ENCODE data around the gene CDK5RAP2.

CDK5RAP2 gene

GRCh38 chr9:120454467-120454866 lies 125.5 kb downstream of the CDK5RAP2 start:
- no peak overlapping the region for H3K27ac ChIP-seq
- H3K36me3 ChIP-seq (ENCODE audit: insufficient read depth, low read length) = peaks cover 12% of the 10 kb centered on the region; the same call in 1 of the 2 replicates
- no peak overlapping the region for H3K4me3 ChIP-seq
- H3K9ac ChIP-seq (ENCODE audit: insufficient read length) = no peak overlapping the region
- TF ChIP-seq POLR2AphosphoS5 (IDR thresholded peaks at IDR 0.05; ENCODE audit: borderline replicate concordance, low read depth, low read length) = no peak
- no peak for TF ChIP-seq EZH2 (IDR thresholded peaks at IDR 0.05)
- TF ChIP-seq FOXP2 (optimal IDR thresholded peaks at IDR 0.05; ENCODE audit: control extremely low read depth, extremely low read length, insufficient read depth) = no peak
- DNase-seq (ENCODE audit: low read depth, low spot score) = no peak
- no peaks in the 10 kb centered on the region for H3K9me3 ChIP-seq (ENCODE audit: low read depth, low read length)

DNA sequence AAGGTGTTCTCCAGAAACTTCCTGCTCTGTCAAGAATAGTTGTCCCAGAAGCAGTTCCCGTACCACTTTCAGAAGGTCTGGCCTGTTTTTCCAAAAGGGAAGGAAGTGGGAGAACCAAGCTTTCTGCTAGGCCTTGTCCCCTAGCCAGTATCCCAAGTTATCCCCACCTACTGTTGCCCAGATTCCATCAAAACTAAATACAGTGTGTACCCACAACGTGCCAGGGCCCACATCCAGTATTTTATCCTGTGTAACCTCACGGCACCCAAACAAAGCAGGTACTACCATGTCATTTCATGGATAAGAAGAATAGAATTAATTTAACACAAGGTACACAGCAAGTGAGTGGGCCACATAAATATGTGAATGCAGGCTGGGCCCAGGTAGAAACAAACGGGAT lies 126.2 kb downstream of the CDK5RAP2 start:
- no peak for DNase-seq (ENCODE audit: low read depth, low spot score)

GRCh38 chr9:120452631-120453030 lies 127.3 kb downstream of the CDK5RAP2 start:
- TF ChIP-seq EZH2 (IDR thresholded peaks at IDR 0.05) (no peak), FOXP2 (optimal IDR thresholded peaks at IDR 0.05; ENCODE audit: control extremely low read depth, extremely low read length, insufficient read depth) (no peak), POLR2AphosphoS5 (IDR thresholded peaks at IDR 0.05; ENCODE audit: borderline replicate concordance, low read depth, low read length) (no peak)
- DNase-seq (ENCODE audit: low read depth, low spot score) = no peak
- H3K36me3 ChIP-seq (ENCODE audit: insufficient read depth, low read length) = peaks cover 9% of the 10 kb centered on the region; the same call in 1 of the 2 replicates

More for the DNA sequence above, 126.2 kb downstream of the CDK5RAP2 start:
- H3K27ac ChIP-seq = no peak overlapping the region
- H3K36me3 ChIP-seq (ENCODE audit: insufficient read depth, low read length) = peaks cover 10% of the 10 kb centered on the region; the same call in 1 of the 2 replicates
- no peaks in the 10 kb centered on the region for H3K9me3 ChIP-seq (ENCODE audit: low read depth, low read length)
- no peak overlapping the region for H3K4me3 ChIP-seq
- TF ChIP-seq FOXP2 (optimal IDR thresholded peaks at IDR 0.05; ENCODE audit: control extremely low read depth, extremely low read length, insufficient read depth) = no peak
- H3K9ac ChIP-seq (ENCODE audit: insufficient read length) = no peak overlapping the region

GRCh38 chr9:120450916-120451315 lies 129.1 kb downstream of the CDK5RAP2 start:
- Histone ChIP-seq H3K9ac (ENCODE audit: insufficient read length) (no peak overlapping the region), H3K27ac (no peak overlapping the region), H3K36me3 (ENCODE audit: insufficient read depth, low read length) (peaks cover 9% of the 10 kb centered on the region; the same call in 1 of the 2 replicates), H3K9me3 (ENCODE audit: low read depth, low read length) (no peaks in the 10 kb centered on the region), H3K4me3 (no peak overlapping the region)
- TF ChIP-seq FOXP2 (optimal IDR thresholded peaks at IDR 0.05; ENCODE audit: control extremely low read depth, extremely low read length, insufficient read depth) (no peak), POLR2AphosphoS5 (IDR thresholded peaks at IDR 0.05; ENCODE audit: borderline replicate concordance, low read depth, low read length) (no peak)
- no peak for DNase-seq (ENCODE audit: low read depth, low spot score)

More at GRCh38 chr9:120452631-120453030, 127.3 kb downstream of the CDK5RAP2 start:
- H3K9ac ChIP-seq (ENCODE audit: insufficient read length) = no peak overlapping the region
- H3K27ac ChIP-seq = no peak overlapping the region
- H3K4me3 ChIP-seq = no peak overlapping the region
- no peaks in the 10 kb centered on the region for H3K9me3 ChIP-seq (ENCODE audit: low read depth, low read length)

DNA sequence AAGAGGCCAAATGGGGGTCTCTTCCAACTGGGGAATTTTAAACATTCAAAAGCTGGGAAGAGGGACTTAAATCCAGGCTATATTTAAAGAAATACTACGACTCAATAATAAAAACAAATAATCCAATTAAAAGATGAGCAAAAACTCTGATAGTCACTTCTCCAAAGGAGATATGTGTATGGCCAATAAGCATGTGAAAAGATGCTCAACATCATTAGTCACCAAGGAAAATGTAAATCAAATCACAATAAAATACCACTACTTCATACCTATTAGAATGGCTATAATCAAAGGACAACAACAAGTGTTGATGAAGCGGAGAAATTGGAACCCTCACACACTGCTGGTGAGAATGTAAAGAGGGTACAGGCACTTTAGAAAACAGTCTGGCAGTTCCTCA lies 130.4 kb downstream of the CDK5RAP2 start:
- H3K4me3 ChIP-seq = no peak overlapping the region
- H3K36me3 ChIP-seq (ENCODE audit: insufficient read depth, low read length) = peaks cover 9% of the 10 kb centered on the region; the same call in 1 of the 2 replicates
- H3K27ac ChIP-seq = no peak overlapping the region
- no peak for DNase-seq (ENCODE audit: low read depth, low spot score)
- H3K9me3 ChIP-seq (ENCODE audit: low read depth, low read length) = no peaks in the 10 kb centered on the region
- TF ChIP-seq FOXP2 (optimal IDR thresholded peaks at IDR 0.05; ENCODE audit: control extremely low read depth, extremely low read length, insufficient read depth) (no peak), EZH2 (IDR thresholded peaks at IDR 0.05) (no peak), POLR2AphosphoS5 (IDR thresholded peaks at IDR 0.05; ENCODE audit: borderline replicate concordance, low read depth, low read length) (no peak)
- H3K9ac ChIP-seq (ENCODE audit: insufficient read length) = no peak overlapping the region

GRCh38 chr9:120447959-120448500 lies 131.9 kb downstream of the CDK5RAP2 start:
- no peak overlapping the region for H3K4me3 ChIP-seq
- no peak for TF ChIP-seq FOXP2 (optimal IDR thresholded peaks at IDR 0.05; ENCODE audit: control extremely low read depth, extremely low read length, insufficient read depth)
- no peak for TF ChIP-seq POLR2AphosphoS5 (IDR thresholded peaks at IDR 0.05; ENCODE audit: borderline replicate concordance, low read depth, low read length)
- no peak for TF ChIP-seq EZH2 (IDR thresholded peaks at IDR 0.05)
- peaks cover 5% of the 10 kb centered on the region; the same call in 1 of the 2 replicates for H3K36me3 ChIP-seq (ENCODE audit: insufficient read depth, low read length)
- H3K27ac ChIP-seq = no peak overlapping the region
- no peak overlapping the region for H3K9ac ChIP-seq (ENCODE audit: insufficient read length)
- DNase-seq (ENCODE audit: low read depth, low spot score) = no peak
- H3K9me3 ChIP-seq (ENCODE audit: low read depth, low read length) = no peaks in the 10 kb centered on the region

DNA sequence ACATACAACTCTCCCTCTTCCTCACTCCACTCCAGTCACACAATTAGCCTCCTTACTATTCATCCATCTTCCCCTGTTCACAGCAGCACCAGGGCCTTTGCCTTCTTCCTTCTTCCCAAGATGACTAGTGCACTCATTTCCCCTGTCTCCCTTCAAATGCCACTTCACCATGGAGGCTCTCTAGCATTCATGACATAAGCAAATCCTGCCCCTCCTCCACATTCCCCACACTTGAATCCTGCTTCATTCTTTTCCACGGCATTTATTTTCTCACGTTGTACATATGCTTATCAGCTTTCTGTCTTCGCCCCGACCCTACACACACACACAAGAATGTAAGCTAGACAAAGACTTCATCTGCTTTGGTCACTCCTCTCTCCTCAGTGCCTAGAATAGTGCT lies 133.3 kb downstream of the CDK5RAP2 start:
- peaks cover 12% of the 10 kb centered on the region; the same call in 1 of the 2 replicates for H3K36me3 ChIP-seq (ENCODE audit: insufficient read depth, low read length)

GRCh38 chr9:120443976-120444375 lies 136.0 kb downstream of the CDK5RAP2 start:
- Histone ChIP-seq H3K27ac (no peak overlapping the region), H3K36me3 (ENCODE audit: insufficient read depth, low read length) (peaks cover 18% of the 10 kb centered on the region; the same call in 1 of the 2 replicates)

More for the DNA sequence above, 133.3 kb downstream of the CDK5RAP2 start:
- H3K9me3 ChIP-seq (ENCODE audit: low read depth, low read length) = no peaks in the 10 kb centered on the region
- H3K27ac ChIP-seq = no peak overlapping the region
- H3K4me3 ChIP-seq = no peak overlapping the region
- no peak for DNase-seq (ENCODE audit: low read depth, low spot score)
- TF ChIP-seq EZH2 (IDR thresholded peaks at IDR 0.05) = no peak
- TF ChIP-seq FOXP2 (optimal IDR thresholded peaks at IDR 0.05; ENCODE audit: control extremely low read depth, extremely low read length, insufficient read depth) = no peak
- TF ChIP-seq POLR2AphosphoS5 (IDR thresholded peaks at IDR 0.05; ENCODE audit: borderline replicate concordance, low read depth, low read length) = no peak
- no peak overlapping the region for H3K9ac ChIP-seq (ENCODE audit: insufficient read length)

DNA sequence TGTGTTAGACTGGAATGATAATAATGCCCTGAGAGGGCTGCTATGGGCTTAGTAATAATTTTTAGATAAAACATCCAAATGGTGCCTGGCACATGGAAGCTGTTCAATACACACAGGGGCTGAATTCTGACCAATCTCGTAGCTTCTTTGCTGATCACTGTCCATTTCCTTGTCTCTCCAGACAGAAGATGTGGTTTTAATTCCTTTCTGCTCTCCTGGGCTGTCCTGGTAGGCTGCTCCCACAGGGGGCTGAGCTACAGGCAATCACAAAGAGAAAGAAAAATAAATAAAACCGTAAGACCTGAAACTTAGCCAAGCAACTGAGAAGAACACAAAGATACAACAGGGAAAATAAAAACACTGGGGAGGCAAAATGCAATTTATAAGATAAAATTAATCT lies 136.5 kb downstream of the CDK5RAP2 start:
- Histone ChIP-seq H3K36me3 (ENCODE audit: insufficient read depth, low read length) (peaks cover 21% of the 10 kb centered on the region; the same call in 1 of the 2 replicates), H3K9ac (ENCODE audit: insufficient read length) (no peak overlapping the region), H3K9me3 (ENCODE audit: low read depth, low read length) (no peaks in the 10 kb centered on the region), H3K27ac (no peak overlapping the region), H3K4me3 (no peak overlapping the region)
- no peak for DNase-seq (ENCODE audit: low read depth, low spot score)
- no peak for TF ChIP-seq FOXP2 (optimal IDR thresholded peaks at IDR 0.05; ENCODE audit: control extremely low read depth, extremely low read length, insufficient read depth)
- no peak for TF ChIP-seq EZH2 (IDR thresholded peaks at IDR 0.05)
- TF ChIP-seq POLR2AphosphoS5 (IDR thresholded peaks at IDR 0.05; ENCODE audit: borderline replicate concordance, low read depth, low read length) = no peak

More at GRCh38 chr9:120443976-120444375, 136.0 kb downstream of the CDK5RAP2 start:
- H3K4me3 ChIP-seq = no peak overlapping the region
- TF ChIP-seq EZH2 (IDR thresholded peaks at IDR 0.05) (no peak), FOXP2 (optimal IDR thresholded peaks at IDR 0.05; ENCODE audit: control extremely low read depth, extremely low read length, insufficient read depth) (no peak), POLR2AphosphoS5 (IDR thresholded peaks at IDR 0.05; ENCODE audit: borderline replicate concordance, low read depth, low read length) (no peak)
- no peak overlapping the region for H3K9ac ChIP-seq (ENCODE audit: insufficient read length)
- DNase-seq (ENCODE audit: low read depth, low spot score) = no peak
- H3K9me3 ChIP-seq (ENCODE audit: low read depth, low read length) = no peaks in the 10 kb centered on the region
